Measurements from ENCODE around the gene ESPN.
A peak's percentile ranks its signal among the peaks of the same experiment; 100 is the strongest.

The ESPN gene

DNA sequence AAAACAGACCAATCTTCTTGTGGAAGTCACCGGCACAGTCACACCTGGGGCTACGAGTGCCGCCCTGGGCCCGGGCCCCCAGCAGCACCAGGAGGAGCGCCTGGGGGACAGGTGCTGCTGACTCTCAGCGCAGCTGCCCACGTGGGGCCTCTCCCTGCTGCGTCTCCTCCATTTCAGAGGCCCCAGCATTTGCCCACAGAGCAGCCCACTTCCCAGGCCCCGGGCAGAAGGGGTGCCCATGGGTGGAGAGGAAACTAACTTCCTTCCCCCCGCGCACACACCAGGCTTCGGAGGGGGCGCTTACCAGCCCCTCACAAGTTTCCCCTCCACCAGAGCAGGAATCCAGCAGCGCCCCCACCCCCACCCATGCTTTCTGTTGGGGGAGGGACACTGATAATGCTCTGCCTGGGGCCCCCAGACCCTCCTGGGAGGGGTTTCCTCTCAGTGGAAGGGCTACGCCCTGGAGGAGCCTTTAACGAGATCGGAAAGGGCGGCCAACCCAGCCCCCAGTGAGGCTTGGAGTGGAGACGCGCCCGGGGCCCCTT lies 41.0 kb downstream of the ESPN start:
- peak; percentile 61 to 62 for DNase-seq

DNA sequence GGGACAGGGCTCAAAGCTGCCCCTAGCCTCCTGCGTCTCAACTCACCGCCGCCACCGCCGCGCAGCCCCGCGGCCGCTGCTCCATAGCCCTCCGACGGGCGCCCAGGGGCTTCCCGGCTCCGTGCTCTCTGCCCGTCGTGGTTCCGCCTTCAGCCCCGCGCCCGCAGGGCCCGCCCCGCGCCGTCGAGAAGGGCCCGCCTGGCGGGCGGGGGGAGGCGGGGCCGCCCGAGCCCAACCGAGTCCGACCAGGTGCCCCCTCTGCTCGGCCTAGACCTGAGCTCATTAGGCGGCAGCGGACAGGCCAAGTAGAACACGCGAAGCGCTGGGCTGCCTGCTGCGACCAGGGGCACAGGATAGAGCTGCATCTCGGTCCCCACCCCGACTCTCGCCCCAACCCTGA lies 41.4 kb downstream of the ESPN start, which contains the start of gene TNFRSF25:
TNFRSF25 (minus strand) TSS at position 151 of the 400 bp plus-strand sequence; CDS start at position 85, 66 bp downstream.
- peak; percentile 71 to 75 for DNase-seq

DNA sequence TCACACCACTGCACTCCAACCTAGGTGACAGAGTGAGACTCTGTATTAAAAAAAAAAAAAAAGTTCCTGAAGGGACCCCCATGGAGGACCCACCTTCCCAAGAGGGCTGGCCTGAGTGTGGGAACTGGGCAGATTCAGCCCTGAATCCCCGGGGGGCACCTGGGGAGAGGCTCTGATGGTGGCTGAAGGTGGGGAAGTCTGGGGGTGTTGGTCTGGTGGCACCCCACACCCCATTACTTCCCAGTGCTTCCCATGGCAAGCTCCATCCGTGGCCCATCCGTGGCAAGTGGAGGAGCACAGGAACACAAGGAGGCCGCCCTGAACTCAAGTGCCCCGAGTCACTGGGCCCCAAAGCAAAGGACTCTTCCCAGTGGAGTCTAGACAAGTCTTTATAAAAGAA lies 42.2 kb downstream of the ESPN start:
- DNase-seq = no peak

DNA sequence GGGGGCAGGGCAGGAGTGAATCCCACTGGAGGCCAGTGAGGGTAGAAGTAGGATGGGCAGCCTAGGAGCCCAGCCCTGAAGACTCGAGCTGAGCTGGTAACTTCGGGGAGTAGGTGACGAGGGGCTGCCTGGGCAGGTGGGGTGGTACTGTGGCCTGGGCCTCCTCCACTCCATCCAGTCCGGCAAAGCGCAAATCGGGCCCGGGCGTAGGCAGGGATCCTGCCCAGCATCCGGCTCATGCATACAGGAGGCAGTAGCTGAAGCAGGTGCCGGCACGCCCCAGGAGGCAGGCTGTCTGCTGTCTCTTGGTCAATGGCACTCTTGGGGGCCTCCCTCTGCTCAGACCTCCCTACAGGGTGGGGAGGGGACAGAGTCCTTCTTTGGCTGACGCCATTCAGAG lies 42.6 kb downstream of the ESPN start:
- DNase-seq = no peak

DNA sequence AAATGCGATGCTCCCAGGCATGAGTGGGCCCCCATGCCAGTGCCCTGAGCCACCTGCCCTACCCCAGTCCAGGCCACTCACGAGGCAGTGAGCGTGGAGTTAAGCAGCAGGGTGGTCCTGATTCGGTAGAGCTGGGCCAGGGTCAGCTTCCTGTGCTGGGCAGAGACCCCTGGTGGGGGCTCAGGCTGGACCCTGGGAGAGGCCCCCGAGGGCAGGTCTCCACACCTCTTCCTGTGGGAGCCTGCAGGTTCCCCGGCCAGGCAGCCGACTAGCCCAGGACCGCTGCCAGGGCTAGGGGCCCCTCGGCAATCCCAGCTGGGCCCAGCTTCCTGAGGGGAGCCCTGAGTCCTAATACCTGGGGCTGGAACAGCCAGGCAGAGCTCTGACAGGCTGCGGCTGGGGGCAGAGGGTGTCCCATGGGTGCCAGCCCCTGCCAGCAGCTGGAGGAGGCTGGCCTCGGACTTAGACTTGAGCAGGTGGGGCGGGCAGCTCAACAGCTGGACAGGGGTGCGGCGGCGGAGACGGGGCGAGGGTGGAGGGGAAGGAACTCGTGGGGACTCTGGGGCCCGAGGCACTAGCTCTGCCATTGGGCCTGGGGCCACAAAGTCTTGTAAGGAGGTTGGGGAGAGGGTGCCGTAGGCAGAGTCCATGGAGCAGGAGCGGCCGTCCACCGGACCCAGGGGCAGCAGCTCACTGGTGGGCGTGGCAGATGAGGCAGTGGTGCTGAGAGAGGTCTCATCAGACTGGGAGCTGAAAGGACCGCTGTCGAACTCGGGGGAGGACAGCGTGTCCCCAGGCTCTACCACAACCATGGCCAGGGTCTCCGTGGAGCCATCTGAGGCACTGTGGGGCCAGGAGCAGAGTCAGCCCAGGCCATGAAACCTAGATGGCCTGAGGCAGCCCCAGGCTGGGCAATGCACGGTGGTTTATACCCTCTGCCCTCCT lies 43.4 kb downstream of the ESPN start:
- DNase-seq = no peak

DNA sequence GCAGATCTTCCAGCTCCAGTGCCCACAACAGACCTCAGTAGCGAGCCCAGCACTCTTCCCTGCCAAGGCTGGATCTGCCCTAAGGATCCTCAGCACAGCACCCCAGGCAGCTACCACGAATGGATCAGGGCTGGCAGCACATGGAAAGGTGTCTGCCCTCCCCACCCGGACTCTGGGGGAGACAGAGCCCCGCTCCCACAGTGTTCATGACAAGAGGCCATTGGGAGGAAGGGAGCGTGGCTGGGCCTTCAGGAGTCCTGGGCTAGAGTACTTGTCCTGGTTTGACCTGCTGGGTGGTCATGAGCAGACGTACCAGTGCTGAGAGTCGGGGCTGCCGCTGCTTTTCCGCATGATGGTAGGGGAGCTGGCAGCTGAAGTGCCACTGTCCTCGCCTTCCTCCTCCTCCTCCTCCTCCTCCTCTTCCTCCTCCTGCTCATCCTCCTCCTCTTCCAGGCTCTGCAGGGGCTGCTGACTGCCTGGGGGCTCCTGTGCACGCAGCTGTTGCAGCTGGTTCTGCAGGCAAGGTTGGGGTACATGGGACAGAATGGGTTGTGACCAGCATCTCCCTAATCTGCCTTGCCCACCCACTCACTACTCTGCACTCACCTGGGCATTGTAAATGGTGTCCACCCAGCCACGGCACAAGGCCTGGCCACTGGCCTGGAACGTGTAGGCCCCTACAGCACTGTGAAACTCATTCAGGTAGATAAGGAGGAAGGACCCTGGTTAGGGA lies 44.3 kb downstream of the ESPN start:
- no peak for DNase-seq

DNA sequence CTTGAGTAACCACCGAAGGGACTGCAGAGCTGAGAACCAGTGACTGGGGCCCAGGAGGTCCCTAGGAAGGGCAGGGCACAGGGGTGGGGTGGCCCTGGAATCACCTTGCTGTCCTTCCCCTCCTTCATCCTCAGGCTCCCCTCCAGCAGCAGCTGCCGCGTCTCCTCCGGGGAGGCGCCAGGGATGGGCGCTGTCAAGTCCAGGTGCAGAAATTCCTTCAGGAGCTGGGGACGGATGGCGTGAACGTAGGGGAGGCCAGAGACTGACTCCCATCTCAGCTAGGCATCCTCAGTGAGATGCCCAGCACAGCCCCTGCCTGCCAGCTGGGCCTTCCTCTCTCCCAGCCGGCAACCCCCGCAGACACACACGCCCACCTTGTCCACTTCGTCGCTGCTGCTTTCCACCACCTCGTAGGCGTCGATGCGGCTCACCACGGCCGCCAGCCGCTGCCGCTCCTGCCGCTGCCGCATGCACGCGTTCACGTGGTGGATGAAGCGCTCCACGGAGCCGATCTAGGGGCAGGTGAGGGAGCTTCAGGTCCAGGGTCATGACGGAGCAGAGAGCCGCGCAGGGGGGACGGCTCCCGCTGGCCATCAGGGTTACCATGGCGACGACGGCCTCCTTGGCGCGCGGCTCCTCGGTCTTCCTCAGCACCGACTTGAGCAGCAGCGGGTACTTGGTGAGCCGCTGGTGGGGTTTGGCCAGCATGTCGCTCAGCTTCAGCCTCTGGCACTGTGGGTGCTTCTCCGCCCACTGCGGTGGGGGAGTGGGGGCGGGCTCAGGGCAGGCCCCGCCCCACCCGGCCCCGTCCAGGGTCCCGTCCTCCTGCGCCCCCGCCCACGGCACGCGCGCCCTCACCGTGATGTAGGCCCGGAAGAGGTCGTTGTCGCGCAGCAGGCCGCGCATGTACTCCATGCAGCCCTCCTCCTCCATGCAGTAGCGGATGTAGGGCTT lies 45.8 kb downstream of the ESPN start:
- no peak for DNase-seq

DNA sequence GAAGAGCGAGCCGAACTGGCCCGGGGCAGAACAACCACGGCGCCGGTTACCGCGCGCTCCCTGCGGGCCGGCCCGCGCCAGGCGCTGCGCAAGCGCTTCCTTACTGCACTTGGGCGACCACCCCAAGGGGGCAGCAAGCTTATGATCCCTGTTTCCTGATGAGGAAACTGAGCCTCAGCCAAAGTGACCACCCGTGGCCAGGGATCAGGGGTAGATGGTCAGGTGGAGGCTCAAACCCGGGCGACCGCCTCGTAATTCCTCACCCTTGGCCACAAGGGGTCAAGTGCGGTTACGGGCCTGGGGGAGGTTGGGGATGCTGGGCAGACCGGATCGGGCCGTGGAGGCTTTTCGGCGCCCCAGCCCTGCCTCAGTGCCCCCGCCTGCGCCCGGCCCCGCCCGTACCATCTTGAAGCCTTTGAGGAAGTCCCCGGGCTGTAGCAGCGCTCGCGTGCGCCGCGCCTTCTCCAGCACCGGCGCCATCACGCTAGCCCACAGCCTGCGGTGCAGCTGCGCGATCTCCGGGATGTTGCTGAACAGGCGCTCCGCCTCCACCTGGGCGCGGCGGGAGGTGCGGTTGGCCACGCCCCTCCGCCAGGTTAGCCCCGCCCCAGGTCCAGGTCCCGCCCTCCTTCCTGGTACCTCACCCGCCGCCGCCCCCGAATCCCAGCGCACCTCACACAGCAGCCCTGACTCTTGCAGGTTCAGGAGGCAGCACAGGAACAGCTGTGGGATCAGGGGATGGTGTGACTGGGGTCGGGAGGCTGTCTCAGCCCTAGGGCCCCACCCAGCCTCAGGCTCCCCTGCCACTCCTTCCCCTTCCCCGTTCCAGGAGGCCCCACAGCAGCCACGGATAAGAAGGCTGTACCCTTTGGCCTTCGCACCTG lies 46.8 kb downstream of the ESPN start:
- no peak for DNase-seq

DNA sequence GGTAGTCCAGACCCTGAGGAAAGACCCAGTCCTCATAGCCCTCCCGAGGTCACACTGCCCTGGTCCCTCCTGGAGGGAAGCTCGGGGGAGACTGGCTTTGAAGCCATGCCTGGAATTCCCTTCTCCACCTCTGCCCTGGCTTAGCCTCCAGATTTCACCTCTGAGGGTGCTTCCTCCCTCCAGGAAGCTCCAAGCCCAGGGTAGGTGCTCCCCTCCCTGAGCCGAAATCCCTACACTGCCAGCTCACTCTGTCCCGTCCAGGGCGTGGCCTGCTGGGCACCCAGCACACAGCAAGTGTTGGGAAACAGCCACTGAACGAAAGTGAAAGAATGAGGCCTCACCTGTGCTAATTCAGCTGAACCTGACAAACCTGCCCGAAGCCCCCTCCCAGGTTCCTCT lies 47.4 kb downstream of the ESPN start:
- DNase-seq = no peak

DNA sequence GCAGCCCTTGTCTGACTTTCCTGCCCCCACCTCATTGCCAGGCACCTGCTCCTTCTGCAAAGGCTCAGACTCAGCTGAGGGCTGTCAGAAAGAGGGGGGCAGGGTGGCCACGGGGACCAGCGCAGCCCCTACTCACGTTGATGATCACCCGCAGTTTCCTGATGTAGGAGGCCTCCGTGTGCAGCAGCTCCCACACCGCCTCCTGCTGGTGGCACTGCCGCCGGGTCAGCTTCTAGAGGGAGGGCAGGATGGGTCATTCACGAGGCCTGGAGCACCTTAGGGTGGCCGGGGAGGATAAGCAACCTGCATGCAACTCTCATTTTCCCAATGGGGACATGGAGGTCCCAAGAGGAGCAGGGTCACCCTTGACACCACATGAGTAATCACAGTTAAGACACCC lies 47.8 kb downstream of the ESPN start:
- no peak for DNase-seq

DNA sequence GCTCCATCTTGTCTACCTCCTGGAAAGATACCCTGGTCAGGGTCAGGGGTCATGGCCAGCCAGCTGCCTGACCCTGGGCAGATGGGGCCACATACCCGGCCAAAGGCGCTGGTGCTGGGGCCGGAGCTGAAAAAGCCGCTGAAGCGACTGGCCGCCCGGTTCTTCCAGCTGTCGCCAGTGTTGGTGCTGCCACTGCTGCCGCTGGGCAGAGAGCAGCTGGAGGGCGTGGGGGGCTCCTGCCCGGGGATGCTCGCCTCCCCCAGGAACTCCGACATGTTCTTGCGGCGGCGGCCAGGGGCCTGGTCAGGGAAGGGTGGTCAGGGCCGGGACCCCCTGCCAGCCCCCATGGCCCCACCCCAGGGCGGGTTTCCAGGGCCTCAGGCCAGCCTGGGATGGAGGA lies 48.6 kb downstream of the ESPN start:
- DNase-seq = no peak

DNA sequence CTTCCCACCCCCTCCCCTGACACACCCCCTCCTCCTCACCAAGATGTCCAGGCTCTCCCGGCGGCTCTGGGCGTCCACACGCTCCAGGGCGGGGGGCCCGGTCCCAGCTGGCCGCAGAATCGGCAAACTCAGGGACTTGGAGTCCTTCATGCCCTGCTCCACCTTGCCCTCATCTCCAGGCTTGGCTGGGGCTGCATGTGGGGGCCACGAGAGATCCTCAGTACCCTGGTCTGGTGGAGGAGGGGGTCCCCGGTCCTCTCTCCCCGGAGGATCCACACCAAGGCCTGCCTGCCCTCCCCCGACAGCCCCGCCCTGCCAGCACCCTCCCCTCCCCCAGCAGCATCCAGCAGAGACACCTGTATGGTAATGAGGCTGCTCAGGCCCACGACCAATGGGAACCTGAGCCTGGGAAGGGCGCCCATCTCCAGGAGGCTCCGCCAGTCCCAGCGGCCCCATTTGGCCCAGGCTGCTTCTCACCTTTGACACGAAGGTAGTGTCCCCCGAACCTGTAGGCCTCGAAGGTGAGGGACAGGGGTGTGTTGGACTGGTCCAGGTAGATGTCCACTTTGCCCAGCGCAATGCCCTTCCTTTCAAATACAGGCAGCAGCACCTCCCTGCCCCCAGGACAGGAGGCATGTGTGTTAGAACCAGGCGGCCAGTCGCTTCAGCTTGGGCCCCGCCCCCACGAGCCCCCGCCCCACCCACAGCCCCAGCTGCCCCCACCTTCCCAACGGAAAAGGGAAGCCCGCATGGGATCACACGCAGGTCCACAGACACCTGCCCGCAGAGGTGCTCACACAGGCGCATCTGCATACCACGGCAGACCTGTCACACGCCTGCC lies 49.6 kb downstream of the ESPN start:
- DNase-seq = no peak

DNA sequence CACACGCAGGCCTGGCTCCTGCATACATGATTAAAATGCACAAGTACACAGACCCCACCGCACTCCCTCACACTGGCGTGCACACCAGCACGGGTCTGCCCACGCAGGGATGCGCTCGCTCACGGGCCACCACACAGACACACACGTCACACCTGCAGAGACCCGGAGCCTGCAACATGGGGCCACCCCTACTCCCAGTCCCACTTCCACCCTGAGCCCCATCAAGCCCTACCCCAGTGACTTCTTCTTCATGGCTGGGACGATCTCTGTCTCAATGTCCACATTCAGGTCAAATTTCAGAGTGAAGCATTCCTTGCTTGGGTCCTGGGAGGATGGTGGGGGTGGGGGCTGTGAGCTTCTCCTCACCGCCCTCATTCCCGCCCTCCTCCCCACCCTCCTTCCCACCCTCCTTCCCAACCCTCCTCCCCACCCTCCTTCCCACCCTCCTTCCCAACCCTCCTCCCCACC lies 50.3 kb downstream of the ESPN start:
- no peak for DNase-seq

DNA sequence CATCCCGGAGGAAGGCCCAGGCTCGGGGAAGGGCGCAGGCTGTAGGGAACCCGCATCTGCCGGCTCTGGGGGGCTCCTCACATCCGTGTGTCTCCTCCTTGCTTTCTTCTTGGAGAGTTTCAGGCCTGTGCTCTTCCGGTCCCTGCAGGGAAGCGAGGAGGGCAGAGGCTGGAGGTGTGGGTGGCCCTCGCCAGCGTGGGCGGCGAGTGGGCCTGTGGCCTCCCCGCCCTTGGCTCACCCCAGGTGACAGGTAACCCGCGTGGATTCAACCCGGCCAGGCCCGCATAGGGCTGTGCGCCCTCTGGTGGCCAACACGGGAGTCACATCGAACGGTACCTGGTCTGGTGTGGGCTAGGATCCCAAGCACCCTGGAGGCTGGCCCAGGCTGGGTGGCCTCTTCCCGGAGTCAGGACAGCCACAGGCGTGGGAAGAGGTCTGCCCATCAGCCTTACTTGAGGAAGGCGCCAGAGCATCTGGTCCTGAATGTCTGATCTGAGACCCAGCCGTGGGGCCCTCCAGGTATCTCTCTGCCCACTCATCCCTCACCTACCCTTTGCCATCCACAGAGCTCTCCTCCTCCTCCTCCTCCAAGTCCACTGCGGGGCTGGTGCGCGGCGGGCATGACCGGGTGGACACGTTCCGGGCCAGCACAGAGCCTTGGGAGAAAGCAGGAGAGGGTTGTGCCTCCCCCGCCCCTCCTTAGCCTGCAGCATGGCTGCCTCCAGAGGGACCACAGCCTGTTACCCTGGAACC lies 51.0 kb downstream of the ESPN start:
- DNase-seq = peak; percentile 82 to 83

DNA sequence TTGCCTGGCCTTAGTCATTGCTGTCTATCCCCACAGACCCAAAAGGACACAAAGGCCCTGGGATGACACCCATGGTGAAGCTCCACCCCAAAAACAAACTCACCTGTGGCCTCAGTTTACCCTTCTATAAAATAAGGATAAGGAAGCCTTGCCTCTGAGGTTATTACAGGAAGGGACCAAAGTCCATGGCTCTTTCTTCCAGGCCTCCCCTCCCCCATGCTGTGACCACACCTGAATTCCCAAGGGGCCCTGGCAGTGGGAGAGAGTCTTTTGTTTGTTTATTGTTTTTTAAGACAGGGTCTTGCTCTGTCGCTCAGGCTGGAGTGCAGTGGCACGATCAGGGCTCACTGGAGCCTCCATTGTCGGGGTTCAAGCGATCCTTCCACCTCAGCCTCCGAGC lies 51.9 kb downstream of the ESPN start:
- no peak for DNase-seq

DNA sequence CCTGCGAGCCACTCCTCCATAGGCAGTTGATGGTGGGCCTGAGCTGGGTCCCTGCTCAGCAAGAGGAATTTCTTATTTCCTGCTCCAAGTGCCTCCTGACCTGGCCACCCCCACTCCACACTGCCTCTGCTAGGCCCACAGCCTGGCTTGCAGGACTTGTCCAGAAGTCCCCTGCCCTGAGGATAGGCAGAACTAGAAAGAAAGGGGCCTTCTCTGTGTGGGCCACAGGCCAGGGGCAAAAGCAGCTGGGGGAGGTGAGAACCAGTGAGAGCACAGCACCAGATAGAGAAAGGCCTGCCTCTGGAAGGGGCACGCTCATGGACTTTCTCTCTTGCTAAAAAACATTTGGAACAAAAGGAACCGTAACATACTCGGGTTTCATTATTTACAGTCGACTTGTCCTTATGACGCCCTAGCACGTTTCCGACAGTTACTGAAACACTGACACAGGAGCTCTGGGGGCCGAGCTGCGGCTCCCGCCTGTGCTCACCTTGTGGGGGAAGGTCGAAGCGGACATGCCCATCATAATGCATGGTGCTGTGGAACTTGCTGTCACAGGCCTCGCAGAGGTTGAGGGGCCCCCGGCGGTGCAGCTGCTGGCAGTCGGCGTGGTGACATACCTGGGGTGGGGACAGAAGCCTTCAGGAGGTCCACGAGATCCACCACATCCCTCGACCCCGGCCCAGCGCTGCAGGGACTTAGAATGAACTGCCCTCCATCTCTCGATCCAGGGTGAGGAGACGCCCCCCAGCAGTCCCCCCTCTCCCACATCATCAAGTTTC lies 52.7 kb downstream of the ESPN start:
- DNase-seq = no peak

DNA sequence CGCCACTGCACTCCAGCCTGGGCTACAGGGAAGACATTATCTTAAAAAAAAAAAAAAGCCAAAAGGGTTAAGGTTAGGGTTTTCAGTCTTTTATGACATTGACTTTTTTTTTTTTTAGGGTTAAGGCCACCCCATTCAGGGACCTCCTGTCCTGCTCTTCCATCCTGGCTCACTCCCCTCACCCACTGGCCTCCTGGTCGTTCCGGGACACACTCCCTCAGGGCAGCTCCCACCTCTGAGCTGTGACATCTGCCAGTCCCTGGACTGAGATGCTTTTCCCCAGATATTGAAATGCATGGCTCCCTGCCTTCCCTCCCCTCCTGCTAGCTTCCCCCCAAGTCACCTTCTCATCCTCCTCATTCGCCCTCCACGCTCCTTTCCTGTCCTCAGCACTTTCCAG lies 57.2 kb downstream of the ESPN start:
- DNase-seq = no peak

DNA sequence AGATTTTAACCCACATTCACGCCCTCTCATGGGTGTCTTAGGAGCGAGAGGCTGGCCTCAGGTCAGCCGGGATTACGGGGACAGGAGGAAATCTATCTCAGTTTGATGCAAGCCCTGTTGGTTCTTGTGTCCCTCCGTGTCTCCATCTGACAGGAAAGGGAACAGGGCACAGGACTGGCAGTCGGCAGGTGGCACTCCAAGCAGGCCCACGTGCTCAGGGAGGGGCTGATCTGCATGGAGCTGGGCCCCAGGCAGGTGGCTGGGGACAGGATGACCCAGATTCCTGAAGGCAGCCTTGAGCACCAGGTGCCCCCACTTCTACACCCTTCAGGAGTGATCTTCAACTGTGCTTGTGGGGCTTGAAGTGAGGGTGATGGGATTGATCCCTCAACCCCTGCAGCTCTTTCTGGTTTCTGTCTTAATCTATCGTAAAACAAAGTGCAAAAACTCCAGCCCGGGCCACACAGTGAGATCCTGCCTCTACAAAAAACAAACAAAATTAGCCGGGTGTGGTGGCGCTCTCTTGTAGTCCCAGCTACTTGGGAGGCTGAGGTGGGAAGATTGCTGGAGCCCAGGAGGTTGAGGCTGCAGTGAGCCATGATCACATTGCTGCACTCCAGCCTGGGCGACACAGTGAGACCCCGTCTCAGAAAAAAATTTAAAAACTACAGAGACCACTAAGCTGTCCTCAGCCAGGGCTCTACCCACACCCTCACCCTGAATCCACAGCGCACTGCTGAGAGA lies 58.6 kb downstream of the ESPN start:
- DNase-seq = no peak
